B cell (primary cell): ENCODE measurements around the gene DAB2IP. TPM values are rescaled to one million over a fixed set of nuclear protein-coding genes. Genes with fewer than 3 reads are reported as not detected.

Experiments
- ATAC-seq: fragments of 200-7000 bp; cut with Tn5 transposase; one replicate; pipeline ENCODE4 v1.10.0; 2021; ENCODE audit warnings: low read depth, mild to moderate bottlenecking, moderate number of reproducible peaks, moderate library complexity
- CTCF ChIA-PET: fragments of 350-600 bp; sonication (Branson Sonifier 250); formaldehyde crosslinking; loops from one replicate; lab custom pipeline; 2021; ENCODE audit warnings: antibody characterized with exemption, inconsistent platforms; lab: Charles Lee
- POLR2A ChIA-PET: fragments of 350-600 bp; sonication (Branson Sonifier 250); formaldehyde crosslinking; loops from one replicate; lab custom pipeline; 2021; ENCODE audit warnings: antibody characterized with exemption; lab: Charles Lee
- DNase-seq: peaks from one replicate; pipeline ENCODE4 v3.0.0; 2013
- H2AFZ ChIP-seq: 2 replicates; pipeline ENCODE4 v1.6.1; 2012; ENCODE audit warnings: mild to moderate bottlenecking, low read depth, low read length; ENCODE audit not compliant: insufficient read depth, poor library complexity, severe bottlenecking
- H3K27ac ChIP-seq, 2 donors: 1 replicate in 1 of 2; 2 replicates in 1 of 2; pipeline ENCODE4 v1.5.1; 2012 to 2013; ENCODE audit warnings: low read length in 2 of 2, mild to moderate bottlenecking in 2 of 2, moderate library complexity in 1 of 2
- H3K27me3 ChIP-seq, 4 experiments: fragments of 200-600 bp in 1 of 4; sonication (generic) in 1 of 4; replicated peaks in 1 of 4; 1 replicate in 2 of 4; 2 replicates in 2 of 4; pipeline versions ENCODE4 v1.6.1 to v1.7.0; 2013 to 2016; ENCODE audit warnings: low read length in 3 of 4, mild to moderate bottlenecking in 2 of 4, mixed read lengths in 1 of 4, moderate library complexity in 1 of 4; ENCODE audit not compliant: insufficient read depth in 4 of 4, control insufficient read depth in 3 of 4; ENCODE audit errors: control extremely low read depth in 1 of 4
- H3K36me3 ChIP-seq, 2 experiments: replicated peaks in 1 of 2; 1 replicate in 1 of 2; 2 replicates in 1 of 2; pipeline versions ENCODE4 v1.6.1 to v1.7.1; 2013; ENCODE audit warnings: low read length in 1 of 2; ENCODE audit not compliant: insufficient read depth in 2 of 2, control insufficient read depth in 1 of 2; ENCODE audit errors: control extremely low read depth in 1 of 2, extremely low read depth in 1 of 2
- H3K4me1 ChIP-seq, 2 donors: fragments of 200-600 bp in 1 of 2; sonication (generic) in 1 of 2; 1 replicate in 1 of 2; 2 replicates in 1 of 2; pipeline versions ENCODE4 v1.5.1 to v1.6.1; 2013 to 2017; ENCODE audit warnings: low read length in 2 of 2; ENCODE audit not compliant: control insufficient read depth in 2 of 2, insufficient read depth in 2 of 2
- H3K4me2 ChIP-seq: replicated peaks from 2 replicates; pipeline ENCODE3; 2012; ENCODE audit warnings: mild to moderate bottlenecking, low read depth, low read length; ENCODE audit not compliant: poor library complexity, severe bottlenecking
- H3K4me3 ChIP-seq, 5 experiments: fragments of 200-600 bp in 1 of 5; sonication (generic) in 1 of 5; 1 replicate in 3 of 5; 2 replicates in 2 of 5; pipeline versions ENCODE4 v1.5.1 to v1.7.0; 2011 to 2016; ENCODE audit warnings: low read length in 4 of 5, mild to moderate bottlenecking in 4 of 5, low read depth in 2 of 5, control low read depth in 1 of 5, moderate library complexity in 1 of 5; ENCODE audit not compliant: insufficient read depth in 1 of 5; ENCODE audit errors: control extremely low read depth in 1 of 5, extremely low read depth in 1 of 5
- H3K79me2 ChIP-seq: fragments of 200-600 bp; sonication (generic); one replicate; pipeline ENCODE4 v1.6.0; 2016; ENCODE audit warnings: low read length; ENCODE audit not compliant: control insufficient read depth, insufficient read depth
- H3K9ac ChIP-seq: fragments of 200-600 bp; sonication (generic); 2 replicates; pipeline ENCODE4 v1.6.1; 2017; ENCODE audit warnings: mild to moderate bottlenecking, low read length, moderate library complexity
- H3K9me3 ChIP-seq, 3 donors: one replicate each; pipeline versions ENCODE4 v1.6.1 to v1.7.1; 2013; ENCODE audit warnings: low read length in 2 of 3; ENCODE audit not compliant: control insufficient read depth in 2 of 3, insufficient read depth in 1 of 3; ENCODE audit errors: control extremely low read depth in 1 of 3
- H4K20me1 ChIP-seq: 2 replicates; pipeline ENCODE4 v1.6.0; 2012; ENCODE audit warnings: mild to moderate bottlenecking, low read length; ENCODE audit not compliant: insufficient read depth, control insufficient read depth, poor library complexity, severe bottlenecking
- H3K27ac Mint-ChIP-seq: one replicate; pipeline ENCODE4 v1.8.0; 2021; ENCODE audit warnings: mixed read lengths
- H3K27me3 Mint-ChIP-seq: one replicate; pipeline ENCODE4 v1.8.0; 2021; ENCODE audit warnings: mixed read lengths
- H3K4me1 Mint-ChIP-seq: one replicate; pipeline ENCODE4 v1.8.0; 2021; ENCODE audit warnings: mixed read lengths
- H3K4me3 Mint-ChIP-seq: one replicate; pipeline ENCODE4 v1.8.0; 2021; ENCODE audit warnings: mixed read lengths
- H3K9me3 Mint-ChIP-seq: one replicate; pipeline ENCODE4 v1.8.0; 2022; ENCODE audit warnings: mixed read lengths; ENCODE audit not compliant: insufficient read depth
- CTCF ChIP-seq: fragments of 200-600 bp; IDR thresholded peaks from one replicate; pipeline ENCODE4 v1.8.0; 2022; ENCODE audit warnings: antibody characterized with exemption, mild to moderate bottlenecking
- EZH2 ChIP-seq: IDR thresholded peaks from 2 replicates; pipeline ENCODE4 v1.6.1; 2012; ENCODE audit warnings: borderline replicate concordance, low read depth, mild to moderate bottlenecking, moderate library complexity, low read length; ENCODE audit not compliant: insufficient read depth, poor library complexity, severe bottlenecking
- WGBS: methylation state at CpG from one replicate; pipeline ENCODE4 v1.1.5; 2013; ENCODE audit warnings: missing lambda C conversion rate; ENCODE audit not compliant: insufficient coverage; 5-methylcytosine and 5-hydroxymethylcytosine counted together
- intact Hi-C: fragments of 100-400 bp; cut with micrococcal nuclease; formaldehyde crosslinking; loops from one replicate; pipeline ENCODE4 v1.10.0; 2022
- polyA plus RNA-seq: library from polyadenylated mRNA; depleted of rRNA; stranded (reverse); fragments of >200 nt; gene quantifications from 2 replicates; pipeline ENCODE4 v1.2.3, GENCODE V29; 2012
- total RNA-seq, 2 donors: library from RNA; stranded (reverse); fragments of 120-200 nt in 1 of 2; gene quantifications; 1 replicate in 1 of 2; 2 replicates in 1 of 2; pipeline versions ENCODE4 v1.2.3 to v1.2.4, GENCODE V29; 2013 to 2022

DAB2IP gene
- total and polyA plus RNA-seq, 2 donors (not counting 1 experiment from before 2014, with no cell fraction given): 1.1 to 3.9 TPM

- POLR2A ChIA-PET: no interaction called here
These were observed 160.8 kb downstream of the DAB2IP start for GRCh38 chr9:121812159-121812735.

More at GRCh38 chr9:121812159-121812735, 160.8 kb downstream of the DAB2IP start:
- Mint-ChIP-seq H3K9me3 (no peaks in the 10 kb centered on the region), H3K4me1 (no peaks in the 10 kb centered on the region), H3K4me3 (no peak overlapping the region), H3K27ac (no peak overlapping the region), H3K27me3 (no peaks in the 10 kb centered on the region)
- no peak for ATAC-seq
- no peak for DNase-seq
- no peak overlapping the region for H3K27ac ChIP-seq
- H3K4me2 ChIP-seq: no peak overlapping the region
- no peaks in the 10 kb centered on the region for H3K27me3 ChIP-seq
- H3K4me1 ChIP-seq: no peaks in the 10 kb centered on the region
- TF ChIP-seq CTCF: no peak
- TF ChIP-seq EZH2: no peak
- no peaks in the 10 kb centered on the region for H3K9me3 ChIP-seq
- H3K4me3 ChIP-seq: no peak overlapping the region
- no peaks in the 10 kb centered on the region for H3K79me2 ChIP-seq
- intact Hi-C loops: no loop called here
- CTCF ChIA-PET: no interaction called here
- H3K9ac ChIP-seq: no peak overlapping the region
- no peaks in the 10 kb centered on the region for H4K20me1 ChIP-seq
- H3K36me3 ChIP-seq: no peaks in the 10 kb centered on the region
- WGBS: 93% methylated on average over 11 of the region's 12 CpGs
- no peak overlapping the region for H2AFZ ChIP-seq
